Memory B cell (primary cell): Measurements from ENCODE around the gene MTFR1L.

ENCODE experiments used
- ATAC-seq: fragments of 150-1000 bp; cut with Tn5 transposase; 2 replicates; pipeline ENCODE4 v1.10.0; 2021; ENCODE audit warnings: low read depth, mild to moderate bottlenecking, moderate library complexity
- DNase-seq, 2 donors: peaks; one replicate each; pipeline ENCODE4 v3.0.0; 2022; ENCODE audit warnings: low spot score in 2 of 2
- H3K27ac Mint-ChIP-seq: one replicate; pipeline ENCODE4 v1.8.0; 2022; ENCODE audit warnings: mild to moderate bottlenecking, moderate library complexity, mixed read lengths
- H3K27me3 Mint-ChIP-seq: one replicate; pipeline ENCODE4 v1.8.0; 2022; ENCODE audit warnings: mixed read lengths
- H3K36me3 Mint-ChIP-seq: one replicate; pipeline ENCODE4 v1.8.0; 2022; ENCODE audit warnings: mild to moderate bottlenecking, mixed read lengths
- H3K4me1 Mint-ChIP-seq: one replicate; pipeline ENCODE4 v1.8.0; 2022; ENCODE audit warnings: mixed read lengths
- H3K4me3 Mint-ChIP-seq: one replicate; pipeline ENCODE4 v1.8.0; 2022; ENCODE audit warnings: mild to moderate bottlenecking, moderate library complexity, mixed read lengths
- H3K9me3 Mint-ChIP-seq: one replicate; pipeline ENCODE4 v1.8.0; 2022; ENCODE audit warnings: mixed read lengths

Gene MTFR1L

DNA sequence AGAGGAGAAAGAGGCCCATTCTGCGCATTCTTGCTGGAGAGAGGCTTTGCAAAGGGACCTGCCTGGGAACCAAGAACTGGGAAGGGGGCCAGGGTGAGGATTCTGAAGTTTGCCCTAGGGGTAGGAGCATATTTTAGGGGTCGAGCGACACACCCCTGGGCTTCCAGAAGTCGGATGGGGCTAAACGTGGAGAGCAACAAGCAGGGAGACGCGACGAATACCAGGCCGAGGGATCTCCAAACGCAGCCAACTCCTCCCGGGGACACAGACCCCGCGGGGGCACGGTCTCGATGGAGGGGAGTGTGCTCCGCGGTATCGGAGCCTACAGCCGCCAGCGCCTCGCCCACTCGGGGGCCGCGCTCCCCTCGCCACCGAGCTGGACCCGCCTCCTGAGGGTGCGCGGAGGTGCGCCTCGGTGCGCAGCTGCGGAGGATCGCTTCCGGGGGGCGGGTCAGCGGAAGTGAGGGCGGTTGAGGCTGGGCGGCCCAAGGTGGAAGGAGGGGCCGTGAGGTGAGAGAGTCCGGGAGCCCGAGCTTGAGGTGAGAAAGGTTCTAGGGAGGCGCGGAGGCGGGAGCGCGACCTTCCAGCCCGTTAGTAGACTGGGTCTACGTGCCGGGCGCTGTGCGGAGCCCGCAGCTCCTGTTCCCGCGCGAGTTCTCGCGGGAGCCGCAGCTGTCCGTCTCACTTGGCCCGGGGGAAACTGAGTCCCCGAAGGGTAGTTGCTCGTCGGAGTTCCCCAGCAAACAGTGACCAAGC, at the start of gene MTFR1L:
Gene MTFR1L, plus strand, starts transcription at position 464 of the 756 bp plus-strand sequence. CDS start 3,151 bp downstream, outside the sequence.
- H3K36me3 Mint-ChIP-seq, result no peaks in the 10 kb centered on the region
- ATAC-seq (peak; percentile 84), DNase-seq (peak; percentile 86 to 87)
- no peaks in the 10 kb centered on the region for H3K27me3 Mint-ChIP-seq
- peak within 1 kb of the TSS; percentile 94 for H3K4me3 Mint-ChIP-seq
- H3K4me1 Mint-ChIP-seq, result peaks cover 27% of the 10 kb centered on the region
- peak within 1 kb of the TSS; percentile 93 for H3K27ac Mint-ChIP-seq
- no peaks in the 10 kb centered on the region for H3K9me3 Mint-ChIP-seq

DNA sequence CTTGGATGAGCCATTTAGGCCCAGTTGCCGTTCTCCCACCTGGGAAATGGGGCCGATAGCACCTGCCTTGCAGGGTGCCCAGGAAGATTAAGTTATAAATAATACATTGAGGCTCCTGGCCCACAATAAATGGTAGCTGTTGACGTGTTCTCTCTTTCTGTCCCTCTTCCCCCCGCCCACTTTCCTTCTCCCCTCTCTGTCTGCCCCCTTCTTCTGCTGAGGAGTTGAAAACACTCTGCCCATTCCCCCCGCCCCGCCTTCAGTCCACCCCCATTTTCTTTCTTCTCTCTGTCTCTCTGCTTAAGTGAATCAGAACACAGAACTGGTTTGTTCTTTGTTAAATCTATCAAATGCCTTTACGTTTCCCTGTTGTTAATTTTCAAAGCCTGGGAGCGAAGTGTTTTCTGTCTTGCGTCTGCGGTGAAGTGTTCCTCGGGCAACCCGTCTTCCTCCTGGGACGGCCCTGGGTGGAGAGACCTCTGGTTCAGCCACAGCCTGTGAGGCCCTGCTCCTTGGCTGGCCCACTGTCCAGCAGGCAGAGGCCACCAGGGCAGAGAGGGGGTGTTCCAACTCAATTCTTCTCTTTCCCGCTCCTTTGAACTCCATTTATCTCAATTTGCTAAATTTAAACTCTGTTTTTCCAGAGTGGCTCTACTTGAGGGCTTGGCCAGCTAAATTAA, 49.1 kb upstream of the MTFR1L start:
- no peaks in the 10 kb centered on the region for H3K36me3 Mint-ChIP-seq
- H3K4me3 Mint-ChIP-seq, result no peak overlapping the region

DNA sequence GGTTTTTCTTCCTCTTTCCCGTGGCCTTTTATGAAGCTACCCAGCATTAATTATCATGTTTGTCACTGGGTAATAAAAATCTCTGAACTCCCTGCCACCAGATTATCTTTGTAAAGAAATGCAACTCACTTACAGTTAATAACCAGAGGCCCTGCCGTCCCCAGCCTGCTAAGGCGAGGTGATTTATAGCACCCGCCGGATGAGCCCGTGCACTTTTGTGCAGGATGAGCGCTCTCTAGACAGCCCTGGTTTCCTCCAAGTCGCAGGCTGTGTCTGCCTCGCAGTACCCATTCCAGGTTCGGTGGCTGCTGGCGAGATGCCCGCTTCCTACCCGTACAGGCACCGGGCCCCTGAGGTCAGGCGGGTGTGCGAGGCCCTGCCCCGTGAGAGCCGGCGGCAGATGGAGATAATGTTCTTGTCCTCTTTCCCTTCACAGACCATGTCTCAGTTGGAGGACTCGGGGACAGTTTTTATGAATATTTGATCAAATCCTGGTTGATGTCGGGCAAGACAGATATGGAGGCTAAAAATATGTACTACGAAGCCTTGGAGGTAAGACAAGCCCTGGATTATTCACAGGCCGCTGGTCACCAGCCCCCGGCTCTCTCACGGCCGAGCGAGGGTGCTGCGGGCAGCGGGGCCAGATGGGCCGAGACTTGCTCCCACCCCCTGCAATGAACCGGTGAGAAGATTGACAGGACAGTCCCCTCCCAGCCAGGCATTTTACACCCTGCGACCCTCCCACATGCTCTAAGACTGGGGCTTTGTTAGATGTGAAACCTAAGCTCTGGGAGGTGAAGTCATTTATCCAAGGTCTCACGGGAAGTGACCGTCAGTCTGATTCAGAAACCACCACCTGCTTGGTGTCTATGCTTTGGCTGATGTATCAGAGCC, 48.3 kb upstream of the MTFR1L start:
- no peak overlapping the region for H3K27ac Mint-ChIP-seq
- DNase-seq, result no peak

More for the DNA sequence above, 49.1 kb upstream of the MTFR1L start:
- peaks cover 34% of the 10 kb centered on the region for H3K27me3 Mint-ChIP-seq
- H3K27ac Mint-ChIP-seq, result no peak overlapping the region
- DNase-seq (no peak), ATAC-seq (no peak)
- H3K9me3 Mint-ChIP-seq, result no peaks in the 10 kb centered on the region
- peaks cover 30% of the 10 kb centered on the region for H3K4me1 Mint-ChIP-seq

DNA sequence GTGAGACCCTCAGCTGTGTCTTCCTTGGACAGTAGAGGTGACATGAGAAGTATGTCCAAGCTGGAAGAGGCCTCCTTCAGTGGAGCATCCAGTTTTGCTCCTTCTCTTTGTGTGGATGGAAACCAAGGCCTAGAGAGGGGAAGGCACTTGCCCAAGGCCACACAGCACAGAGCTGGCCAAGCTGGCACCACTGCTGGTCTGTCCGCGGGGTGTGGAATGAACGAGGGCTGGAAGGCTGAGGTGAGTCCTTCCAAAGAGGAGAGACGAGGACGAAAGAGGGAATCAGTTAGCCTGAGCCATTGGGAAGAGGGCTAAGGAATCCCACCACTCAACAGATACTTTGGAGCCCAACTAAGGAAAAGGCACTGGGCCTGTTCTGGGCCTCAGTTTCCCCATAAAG, 47.6 kb upstream of the MTFR1L start:
- DNase-seq, result no peak
- ATAC-seq, result no peak
- Mint-ChIP-seq H3K36me3 (no peaks in the 10 kb centered on the region), H3K9me3 (no peaks in the 10 kb centered on the region), H3K27ac (no peak overlapping the region), H3K4me1 (peaks cover 30% of the 10 kb centered on the region), H3K4me3 (no peak overlapping the region), H3K27me3 (peaks cover 34% of the 10 kb centered on the region)

More for the DNA sequence above, 48.3 kb upstream of the MTFR1L start:
- peaks cover 34% of the 10 kb centered on the region for H3K27me3 Mint-ChIP-seq
- H3K4me3 Mint-ChIP-seq, result peak overlapping the region; percentile 7
- no peaks in the 10 kb centered on the region for H3K9me3 Mint-ChIP-seq
- H3K4me1 Mint-ChIP-seq, result peaks cover 30% of the 10 kb centered on the region
- H3K36me3 Mint-ChIP-seq, result no peaks in the 10 kb centered on the region
- ATAC-seq, result peak; percentile 23

DNA sequence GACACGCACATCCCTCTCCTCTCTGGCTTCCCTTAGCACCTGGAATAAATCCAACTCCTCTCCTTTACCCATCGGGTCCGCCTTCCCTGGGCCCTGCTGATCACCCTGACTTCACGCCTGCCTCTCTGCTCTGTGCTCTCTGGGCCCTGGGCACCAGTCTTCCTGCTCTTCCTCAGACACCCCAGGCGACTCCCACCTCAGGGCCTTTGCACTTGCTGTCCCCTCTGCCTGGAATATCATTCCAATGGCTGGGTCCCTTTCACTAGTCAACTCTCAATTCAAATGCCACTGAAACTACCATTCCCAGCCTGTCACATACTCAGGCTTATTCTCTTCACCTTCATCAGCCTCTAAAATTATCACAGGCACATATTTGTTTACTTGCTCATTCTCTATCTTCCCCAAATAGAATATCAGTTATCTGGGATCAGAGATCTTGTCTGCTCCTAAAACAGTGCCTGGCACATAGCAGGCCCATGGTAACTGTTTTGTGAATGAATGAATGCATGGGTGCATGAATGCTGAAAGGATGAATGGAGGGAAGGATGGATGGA, 47.0 kb upstream of the MTFR1L start:
- Mint-ChIP-seq H3K9me3 (no peaks in the 10 kb centered on the region), H3K27me3 (peaks cover 29% of the 10 kb centered on the region), H3K36me3 (no peaks in the 10 kb centered on the region), H3K27ac (no peak overlapping the region), H3K4me3 (no peak overlapping the region), H3K4me1 (peaks cover 31% of the 10 kb centered on the region)
- DNase-seq (no peak), ATAC-seq (no peak)

DNA sequence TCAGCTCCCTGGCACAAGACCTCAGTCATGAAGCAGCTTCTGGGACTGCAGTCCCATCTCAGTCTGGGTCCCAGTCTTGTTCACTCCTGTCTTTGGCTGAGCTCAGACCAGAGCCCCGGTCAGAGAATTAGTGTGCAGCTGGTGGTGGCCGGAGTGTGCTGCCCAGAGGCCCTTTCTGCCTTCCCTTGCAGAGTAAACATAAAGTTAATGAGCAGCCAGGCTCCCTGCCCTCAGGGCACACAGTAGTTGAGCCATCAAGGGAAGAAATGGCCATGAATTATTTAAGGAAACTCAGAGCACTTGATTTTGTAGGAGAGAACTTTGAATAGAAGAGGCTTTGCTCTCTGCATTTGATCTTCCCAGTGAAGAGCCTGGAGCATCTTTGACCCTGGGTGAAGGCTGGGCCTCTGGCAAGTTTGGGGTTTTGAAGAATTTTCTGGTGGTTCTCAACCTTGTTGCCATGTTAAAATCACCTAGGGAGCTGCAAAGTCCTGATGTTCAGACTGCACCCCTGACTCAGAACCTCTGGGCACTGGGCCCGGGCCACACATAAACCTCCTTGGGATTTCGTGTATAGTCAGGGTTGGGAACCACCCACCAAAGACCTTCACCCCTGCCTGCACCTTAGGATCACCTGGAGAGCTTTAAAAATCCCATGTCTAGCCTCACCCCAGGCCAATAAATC, 46.2 kb upstream of the MTFR1L start:
- no peak overlapping the region for H3K27ac Mint-ChIP-seq
- peaks cover 25% of the 10 kb centered on the region for H3K27me3 Mint-ChIP-seq
- no peaks in the 10 kb centered on the region for H3K9me3 Mint-ChIP-seq
- H3K4me1 Mint-ChIP-seq, result peaks cover 39% of the 10 kb centered on the region
- H3K36me3 Mint-ChIP-seq, result no peaks in the 10 kb centered on the region
- DNase-seq (no peak), ATAC-seq (no peak)
- no peak overlapping the region for H3K4me3 Mint-ChIP-seq

DNA sequence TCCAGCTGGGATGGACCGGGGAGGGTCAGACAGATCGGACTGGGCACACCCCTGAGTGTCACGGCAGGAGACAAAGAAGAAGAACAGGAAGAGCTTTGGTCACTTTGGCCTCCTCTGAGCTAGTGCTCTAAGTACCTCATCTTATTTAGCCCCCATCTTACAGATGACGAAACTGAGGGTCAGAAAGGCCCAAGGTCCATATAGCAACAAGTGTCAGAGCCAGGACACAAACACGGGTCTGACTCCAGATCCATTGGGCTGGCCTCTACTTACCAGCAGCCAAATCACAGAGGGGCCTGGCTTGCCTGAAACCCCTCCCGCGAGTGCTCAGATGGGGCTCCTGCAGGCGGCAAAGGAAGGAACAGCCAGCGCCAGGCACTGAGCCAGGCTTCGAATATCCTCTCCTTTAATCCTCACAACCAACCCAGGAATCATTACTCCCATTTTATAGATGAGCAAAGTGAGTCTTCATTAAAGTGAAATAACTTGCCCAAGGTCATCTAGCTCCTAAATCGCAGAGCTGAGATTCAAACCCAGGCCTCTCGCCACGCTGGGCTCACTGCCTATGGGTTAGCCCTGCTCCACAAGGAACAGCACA, 45.4 kb upstream of the MTFR1L start:
- no peak overlapping the region for H3K27ac Mint-ChIP-seq
- H3K9me3 Mint-ChIP-seq, result no peaks in the 10 kb centered on the region
- DNase-seq (no peak), ATAC-seq (no peak)
- H3K36me3 Mint-ChIP-seq, result no peaks in the 10 kb centered on the region
- H3K4me1 Mint-ChIP-seq, result peaks cover 37% of the 10 kb centered on the region
- no peak overlapping the region for H3K4me3 Mint-ChIP-seq
- H3K27me3 Mint-ChIP-seq, result peaks cover 18% of the 10 kb centered on the region

DNA sequence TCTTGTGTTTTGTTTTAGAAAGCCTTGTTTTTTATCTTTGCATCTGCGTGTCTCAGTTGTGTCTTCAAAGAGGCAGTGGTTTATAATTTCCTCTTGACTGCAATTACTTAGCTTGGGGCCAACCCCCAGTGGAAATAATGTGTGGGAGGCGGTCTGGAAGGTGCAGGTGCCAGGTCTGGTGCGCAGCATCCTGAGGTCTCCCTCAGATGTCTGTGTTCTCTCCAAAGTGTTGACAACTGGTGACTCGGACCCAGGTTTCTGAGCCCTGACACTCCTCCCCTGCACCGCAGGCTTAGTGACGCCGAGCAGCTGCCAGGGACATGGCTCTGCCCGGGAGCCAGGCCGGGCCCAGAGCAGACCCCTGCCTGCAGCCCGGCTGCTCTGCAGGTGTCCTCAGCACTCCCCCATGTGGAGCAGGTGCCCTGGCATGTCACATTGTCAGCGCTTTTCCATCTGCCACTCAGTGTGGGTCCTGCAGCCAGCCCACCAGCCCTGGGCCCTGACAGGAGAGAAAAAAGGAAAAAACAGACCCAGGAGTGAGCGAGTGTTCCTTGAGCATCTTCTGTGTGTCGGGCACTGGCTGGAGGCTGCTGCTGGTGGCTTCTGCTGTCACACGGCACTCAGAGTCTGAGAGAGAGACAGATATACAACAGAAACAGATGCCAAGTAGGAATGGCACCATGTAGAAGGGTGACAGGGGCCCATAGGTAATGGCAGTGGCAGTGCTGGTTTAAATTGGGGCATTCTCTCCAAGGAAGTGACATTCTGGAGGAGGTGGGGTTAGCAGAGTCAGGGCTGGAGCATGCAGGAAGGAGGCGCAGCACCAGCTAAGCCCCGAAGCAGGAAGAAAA, 44.6 kb upstream of the MTFR1L start:
- Mint-ChIP-seq H3K27me3 (peaks cover 14% of the 10 kb centered on the region), H3K27ac (no peak overlapping the region), H3K4me1 (peaks cover 37% of the 10 kb centered on the region), H3K36me3 (no peaks in the 10 kb centered on the region), H3K9me3 (no peaks in the 10 kb centered on the region), H3K4me3 (peak overlapping the region; percentile 3)
- peak; percentile 74 for ATAC-seq
- DNase-seq, result no peak

DNA sequence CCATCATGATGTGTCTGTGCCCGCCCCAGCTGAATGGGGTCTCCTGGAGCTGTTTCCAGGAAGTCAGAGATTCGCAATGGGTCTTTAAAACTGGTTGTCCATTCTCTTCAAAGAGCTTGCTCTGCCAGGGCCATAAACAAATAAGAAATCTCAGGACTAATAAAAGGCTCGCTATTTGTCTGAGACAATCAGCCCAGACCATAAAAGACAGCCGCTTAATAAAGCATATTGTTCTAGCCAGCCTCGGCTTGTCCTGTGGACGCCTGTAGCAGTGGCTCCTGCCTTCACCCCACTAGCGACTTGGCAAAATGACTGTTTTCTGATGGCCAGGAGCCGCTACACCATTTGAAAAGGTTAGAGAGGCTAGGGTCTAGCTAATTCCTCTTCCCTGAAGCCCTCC, 40.4 kb upstream of the MTFR1L start:
- H3K9me3 Mint-ChIP-seq, result no peaks in the 10 kb centered on the region
- H3K27me3 Mint-ChIP-seq, result no peaks in the 10 kb centered on the region
- peaks cover 23% of the 10 kb centered on the region for H3K4me1 Mint-ChIP-seq
- no peak overlapping the region for H3K27ac Mint-ChIP-seq
- H3K36me3 Mint-ChIP-seq, result no peaks in the 10 kb centered on the region
- DNase-seq (no peak), ATAC-seq (no peak)
- no peak overlapping the region for H3K4me3 Mint-ChIP-seq

DNA sequence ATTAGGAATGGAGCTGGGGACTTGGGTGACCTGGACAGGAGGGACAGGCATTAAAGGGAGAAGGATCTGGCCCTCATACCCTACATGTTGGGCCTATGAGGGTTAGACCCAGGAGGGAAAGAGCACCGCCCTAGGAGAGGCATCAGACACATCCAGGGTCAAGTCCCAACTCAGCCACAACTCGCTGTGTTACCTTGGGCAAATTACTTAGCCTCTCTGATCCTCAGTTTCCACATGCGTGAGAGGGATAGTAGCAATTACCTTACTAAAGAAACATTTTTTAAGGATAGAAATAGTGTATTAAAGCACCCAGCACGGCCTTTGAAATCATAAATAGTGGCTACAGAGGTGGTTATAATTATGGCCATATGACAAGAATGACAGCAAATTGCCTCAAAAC, 39.9 kb upstream of the MTFR1L start:
- H3K4me3 Mint-ChIP-seq, result no peak overlapping the region
- H3K9me3 Mint-ChIP-seq, result no peaks in the 10 kb centered on the region
- no peaks in the 10 kb centered on the region for H3K27me3 Mint-ChIP-seq
- DNase-seq, result no peak
- H3K4me1 Mint-ChIP-seq, result peaks cover 18% of the 10 kb centered on the region
- ATAC-seq, result no peak
- no peaks in the 10 kb centered on the region for H3K36me3 Mint-ChIP-seq
- H3K27ac Mint-ChIP-seq, result no peak overlapping the region

DNA sequence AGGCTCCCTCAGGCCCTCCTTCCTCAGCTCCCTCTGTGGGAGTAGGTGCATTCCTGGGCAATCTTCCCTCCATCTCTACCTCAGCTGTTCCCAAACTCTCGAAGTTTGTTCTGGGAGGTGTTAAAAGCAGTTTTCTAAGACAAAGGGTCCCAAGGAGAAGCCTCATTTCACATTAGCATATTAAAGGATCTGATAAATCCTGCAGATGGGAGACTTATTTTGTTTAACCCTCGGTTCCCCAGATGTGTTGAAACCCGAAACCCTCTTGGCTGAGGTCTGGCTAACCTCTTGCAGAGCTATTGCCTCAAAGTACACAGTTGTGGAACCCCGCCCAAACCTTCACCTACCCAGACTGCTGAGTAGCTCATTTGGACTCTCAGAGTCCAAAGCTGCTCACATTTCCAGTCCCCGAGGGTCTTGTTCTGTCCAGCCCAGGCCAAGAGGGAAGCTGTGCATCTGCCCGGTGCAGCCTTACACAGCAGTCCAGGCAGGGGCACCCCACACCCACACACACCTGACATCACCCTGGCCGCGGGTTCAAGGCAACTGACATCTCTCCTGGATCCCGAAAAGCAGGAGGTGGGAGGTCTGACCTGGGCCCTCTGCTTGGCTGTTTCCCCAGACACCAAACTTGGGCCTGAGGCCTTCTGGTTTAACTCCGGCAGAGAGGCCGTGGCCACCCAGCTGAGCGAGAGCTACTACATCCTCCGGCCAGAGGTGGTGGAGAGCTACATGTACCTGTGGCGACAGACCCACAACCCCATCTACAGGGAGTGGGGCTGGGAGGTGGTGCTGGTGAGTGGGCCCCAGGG, 39.2 kb upstream of the MTFR1L start:
- Mint-ChIP-seq H3K27ac (no peak overlapping the region), H3K4me1 (peaks cover 12% of the 10 kb centered on the region), H3K27me3 (no peaks in the 10 kb centered on the region), H3K36me3 (no peaks in the 10 kb centered on the region), H3K4me3 (no peak overlapping the region), H3K9me3 (no peaks in the 10 kb centered on the region)
- DNase-seq (no peak), ATAC-seq (no peak)

DNA sequence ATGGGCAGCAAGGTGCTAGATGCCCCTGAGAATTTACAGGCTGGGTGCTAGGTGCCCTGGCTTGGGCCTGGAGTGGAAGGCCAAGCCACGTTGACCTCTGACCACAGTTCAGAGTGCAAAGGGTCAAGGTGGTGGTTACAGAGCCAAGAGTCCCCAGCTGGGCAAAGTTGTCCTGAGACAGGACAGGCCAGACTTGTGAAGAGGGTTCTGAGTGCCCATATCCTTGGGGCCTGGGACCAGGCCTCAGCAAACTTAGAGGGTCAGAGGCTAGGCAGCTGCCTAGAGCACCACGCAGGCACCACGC, 38.7 kb upstream of the MTFR1L start:
- Mint-ChIP-seq H3K9me3 (no peaks in the 10 kb centered on the region), H3K36me3 (no peaks in the 10 kb centered on the region), H3K27ac (no peak overlapping the region), H3K4me1 (peaks cover 11% of the 10 kb centered on the region), H3K27me3 (no peaks in the 10 kb centered on the region), H3K4me3 (no peak overlapping the region)
- ATAC-seq (no peak), DNase-seq (no peak)
